ENCODE measurements around the gene ALDOC. TPM values are rescaled to one million over a fixed set of nuclear protein-coding genes. Genes with fewer than 3 reads are reported as not detected.
A peak's percentile ranks its signal among the peaks of the same experiment; 100 is the strongest.

Gene ALDOC
- total RNA-seq, 1 experiment from 2014 or later = 53.2 TPM

- no peak for DNase-seq
- Histone ChIP-seq H2BK15ac (ENCODE audit: low read depth, low read length) (no peak overlapping the region), H2BK12ac (ENCODE audit: insufficient read length, low read depth, low read length) (no peak overlapping the region), H3K14ac (ENCODE audit: insufficient read depth, low read length) (no peak overlapping the region), H2BK20ac (ENCODE audit: low read depth, low read length, poor library complexity, severe bottlenecking) (no peak overlapping the region), H3K4me1 (ENCODE audit: insufficient read depth, low read length) (no peaks in the 10 kb centered on the region), H3K27ac (ENCODE audit: insufficient read length, low read depth, low read length) (no peak overlapping the region), H4K8ac (replicated peaks; ENCODE audit: insufficient read length, low read depth, low read length) (no peak overlapping the region), H2BK120ac (ENCODE audit: low read depth, low read length, poor library complexity, severe bottlenecking) (no peak overlapping the region), H3K79me2 (ENCODE audit: insufficient read depth, low read length) (no peaks in the 10 kb centered on the region), H3K23me2 (ENCODE audit: insufficient read length, low read depth, low read length, poor library complexity, severe bottlenecking) (no peaks in the 10 kb centered on the region), H3K4ac (ENCODE audit: low read depth, low read length) (no peak overlapping the region), H3K4me2 (ENCODE audit: insufficient read depth, insufficient read length, low read length) (no peak overlapping the region), H3K23ac (ENCODE audit: insufficient read length, low read depth, low read length) (no peak overlapping the region), H3K79me1 (ENCODE audit: insufficient read depth, low read depth, low read length, poor library complexity, severe bottlenecking) (no peaks in the 10 kb centered on the region), H3K27me3 (ENCODE audit: insufficient read depth, low read length) (no peaks in the 10 kb centered on the region), H2AK5ac (ENCODE audit: insufficient read length, low read length) (no peak overlapping the region), H3K56ac (ENCODE audit: insufficient read length, low read depth, low read length) (no peak overlapping the region), H2AFZ (ENCODE audit: low read length) (no peak overlapping the region), H3K9ac (ENCODE audit: extremely low read depth, insufficient read length, low read length) (no peak overlapping the region), H3T11ph (ENCODE audit: low read length) (no peak overlapping the region), H2BK5ac (ENCODE audit: insufficient read length, low read length) (no peak overlapping the region), H3K18ac (ENCODE audit: insufficient read length, low read depth, low read length) (no peak overlapping the region), H4K20me1 (ENCODE audit: control insufficient read depth, insufficient read depth, insufficient read length) (no peaks in the 10 kb centered on the region), H4K5ac (ENCODE audit: insufficient read length, low read depth, low read length) (no peak overlapping the region), H3K9me3 (ENCODE audit: control insufficient read depth, low read depth, low read length) (no peaks in the 10 kb centered on the region), H4K91ac (ENCODE audit: insufficient read length, low read depth, low read length) (no peak overlapping the region)
- no CpG with 5 or more reads among the region's 2 CpGs for WGBS (ENCODE audit: extremely low coverage, insufficient read length, low lambda C conversion rate)
- Mint-ChIP-seq H3K4me1 (peaks cover 2 to 24% of the 10 kb centered on the region in 2 experiments; a peak in 3 of 4 replicates), H3K27me3 (ENCODE audit: low read depth) (peaks cover 14% of the 10 kb centered on the region), H3K9me3 (no peaks in the 10 kb centered on the region), H3K36me3 (ENCODE audit: insufficient read depth in 1 of 3, low read depth in 3 of 3) (no peaks in the 10 kb centered on the region), H3K27ac (peak overlapping the region in 2 of 3 experiments; percentile 62 to 80; a peak in 3 of 7 replicates), H3K4me3 (no peak overlapping the region)
- TF ChIP-seq, protein P1, sequence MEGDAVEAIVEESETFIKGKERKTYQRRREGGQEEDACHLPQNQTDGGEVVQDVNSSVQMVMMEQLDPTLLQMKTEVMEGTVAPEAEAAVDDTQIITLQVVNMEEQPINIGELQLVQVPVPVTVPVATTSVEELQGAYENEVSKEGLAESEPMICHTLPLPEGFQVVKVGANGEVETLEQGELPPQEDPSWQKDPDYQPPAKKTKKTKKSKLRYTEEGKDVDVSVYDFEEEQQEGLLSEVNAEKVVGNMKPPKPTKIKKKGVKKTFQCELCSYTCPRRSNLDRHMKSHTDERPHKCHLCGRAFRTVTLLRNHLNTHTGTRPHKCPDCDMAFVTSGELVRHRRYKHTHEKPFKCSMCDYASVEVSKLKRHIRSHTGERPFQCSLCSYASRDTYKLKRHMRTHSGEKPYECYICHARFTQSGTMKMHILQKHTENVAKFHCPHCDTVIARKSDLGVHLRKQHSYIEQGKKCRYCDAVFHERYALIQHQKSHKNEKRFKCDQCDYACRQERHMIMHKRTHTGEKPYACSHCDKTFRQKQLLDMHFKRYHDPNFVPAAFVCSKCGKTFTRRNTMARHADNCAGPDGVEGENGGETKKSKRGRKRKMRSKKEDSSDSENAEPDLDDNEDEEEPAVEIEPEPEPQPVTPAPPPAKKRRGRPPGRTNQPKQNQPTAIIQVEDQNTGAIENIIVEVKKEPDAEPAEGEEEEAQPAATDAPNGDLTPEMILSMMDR (conservative IDR thresholded peaks at IDR 0.05) = no peak
Measured at GRCh38 chr17:28527181-28527681, 49.5 kb downstream of the ALDOC start.

Measured in H9 (cell line).